ENCODE measurements around the gene ITPK1. TPM values are rescaled to one million over a fixed set of nuclear protein-coding genes. Genes with fewer than 3 reads are reported as not detected.

ITPK1 gene
- total and polyA plus RNA-seq, 2 experiments from 2014 or later = 33.0 to 42.9 TPM

DNA sequence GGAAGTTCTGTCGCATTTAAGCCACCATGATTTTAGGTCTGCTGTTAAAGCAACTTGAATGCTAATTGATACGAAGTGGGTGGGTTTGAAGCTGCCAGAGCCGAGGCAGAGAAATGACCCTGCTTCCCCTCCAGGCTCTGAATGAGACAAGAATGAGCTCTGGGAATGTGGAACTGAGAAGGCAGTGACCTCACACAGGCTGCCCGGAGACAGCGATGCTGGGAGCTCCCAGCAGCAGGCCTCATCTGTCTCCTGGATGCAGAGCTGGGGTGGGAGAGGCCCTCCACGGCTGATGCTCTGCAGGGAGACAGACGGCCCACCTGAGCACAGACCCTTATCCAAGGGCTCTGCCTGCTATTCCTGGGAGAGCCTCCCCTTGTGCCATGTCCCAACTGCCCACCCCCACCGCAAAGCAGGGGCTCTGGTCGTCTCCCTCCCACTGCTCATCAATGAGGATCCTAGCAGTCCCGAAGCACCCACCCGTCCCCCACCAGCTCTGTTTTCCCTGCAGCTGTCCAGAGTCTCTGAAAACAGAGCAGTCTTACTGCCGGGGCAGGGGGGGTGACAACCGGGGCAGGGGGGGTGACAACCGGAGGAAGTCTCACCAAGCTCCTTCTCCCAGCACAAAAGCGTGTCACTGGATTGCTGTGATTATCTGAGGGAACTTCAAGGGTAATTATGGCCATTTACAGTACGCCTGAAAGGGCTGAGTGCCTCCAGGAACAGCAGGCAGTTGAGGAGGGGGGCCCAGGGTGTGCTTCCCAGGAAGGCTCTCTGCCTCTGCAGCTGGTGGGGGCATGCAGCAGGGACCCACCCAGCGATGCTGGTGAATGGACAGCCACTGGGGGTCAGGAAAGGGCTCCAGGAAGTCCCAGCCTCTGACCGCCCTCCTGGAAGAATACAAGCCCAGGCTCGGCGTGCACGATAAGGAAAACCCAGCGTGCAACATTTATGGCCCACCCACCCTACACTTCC is 125.0 kb downstream of the ITPK1 start:
- H3K36me3 ChIP-seq = no peaks in the 10 kb centered on the region
- peak overlapping the region; percentile 60 for H3K27ac ChIP-seq
- H3K4me1 ChIP-seq (ENCODE audit: low read depth) = peaks cover 13% of the 10 kb centered on the region
- TF ChIP-seq CTCF (IDR thresholded peaks at IDR 0.05; ENCODE audit: low read depth, low read length) = no peak
- peak in 1 of 2 donors; percentile 22 for DNase-seq (ENCODE audit: low read depth in 1 of 2, low spot score in 1 of 2)
- no peaks in the 10 kb centered on the region for H3K9me3 ChIP-seq (ENCODE audit: low read depth)
- no peak overlapping the region for H3K4me3 ChIP-seq
- no peaks in the 10 kb centered on the region for H3K27me3 ChIP-seq

DNA sequence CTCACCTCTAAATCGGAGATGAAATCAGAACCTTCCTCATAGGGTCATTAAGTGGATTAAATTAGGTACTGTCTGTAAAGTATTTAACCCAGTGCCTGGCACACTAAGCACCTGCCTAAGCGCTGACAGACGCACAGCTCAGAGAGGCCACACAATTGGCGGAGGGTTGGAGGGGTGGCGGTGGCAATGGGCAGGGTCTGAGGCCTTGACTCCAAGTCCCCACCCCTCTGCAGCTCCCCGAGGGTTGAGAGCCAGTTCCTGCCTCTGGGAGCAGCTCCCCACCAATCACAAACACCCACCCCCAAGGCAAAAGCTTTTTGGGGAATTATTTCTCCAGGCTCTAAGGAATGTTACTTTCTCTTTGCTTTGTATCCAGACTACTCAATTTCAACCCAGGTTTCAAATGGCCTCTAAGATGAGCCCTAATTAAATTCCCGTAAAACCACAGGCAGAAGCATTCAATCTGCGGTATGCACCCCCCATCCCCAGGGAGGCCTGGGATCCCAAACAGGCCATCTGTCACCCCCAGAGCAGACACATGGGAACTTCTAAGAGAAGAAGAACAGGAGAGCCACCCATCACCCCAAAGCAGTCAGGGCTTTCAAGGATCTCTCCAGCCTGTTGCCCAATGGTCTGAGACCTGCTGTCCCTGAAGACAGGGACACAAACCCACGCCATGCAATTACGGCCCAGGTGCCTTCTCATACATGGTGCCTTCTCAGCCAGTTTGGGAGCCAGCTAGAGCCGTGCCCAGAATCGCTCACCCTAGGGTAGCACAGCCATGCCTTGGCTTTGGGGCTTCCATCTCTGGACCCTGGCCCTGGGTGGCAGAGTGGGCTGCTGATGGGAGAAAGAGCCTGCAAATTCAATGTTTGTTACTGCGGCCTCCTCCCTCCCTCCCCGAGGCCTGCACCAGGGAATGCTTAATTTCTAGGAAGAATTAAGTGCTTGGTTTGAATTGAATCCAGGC is 126.7 kb downstream of the ITPK1 start:
- Histone ChIP-seq H3K27me3 (no peaks in the 10 kb centered on the region), H3K36me3 (no peaks in the 10 kb centered on the region), H3K27ac (no peak overlapping the region), H3K4me1 (ENCODE audit: low read depth) (peaks cover 13% of the 10 kb centered on the region), H3K9me3 (ENCODE audit: low read depth) (no peaks in the 10 kb centered on the region), H3K4me3 (no peak overlapping the region)
- DNase-seq (ENCODE audit: low read depth in 1 of 2, low spot score in 1 of 2) = no peak
- no peak for TF ChIP-seq CTCF (IDR thresholded peaks at IDR 0.05; ENCODE audit: low read depth, low read length)

GRCh38 chr14:92987713-92988510 is 127.8 kb downstream of the ITPK1 start:
- H3K27ac ChIP-seq = no peak overlapping the region
- no peak for DNase-seq (ENCODE audit: low read depth in 1 of 2, low spot score in 1 of 2)
- no peak overlapping the region for H3K4me3 ChIP-seq
- H3K4me1 ChIP-seq (ENCODE audit: low read depth) = peaks cover 10% of the 10 kb centered on the region
- TF ChIP-seq CTCF (IDR thresholded peaks at IDR 0.05; ENCODE audit: low read depth, low read length) = no peak
- H3K36me3 ChIP-seq = no peaks in the 10 kb centered on the region
- no peaks in the 10 kb centered on the region for H3K27me3 ChIP-seq
- H3K9me3 ChIP-seq (ENCODE audit: low read depth) = no peaks in the 10 kb centered on the region

GRCh38 chr14:92987148-92987570 is 128.6 kb downstream of the ITPK1 start:
- H3K9me3 ChIP-seq (ENCODE audit: low read depth) = no peaks in the 10 kb centered on the region
- no peak overlapping the region for H3K4me3 ChIP-seq
- TF ChIP-seq CTCF (IDR thresholded peaks at IDR 0.05; ENCODE audit: low read depth, low read length) = no peak
- no peak overlapping the region for H3K27ac ChIP-seq
- H3K4me1 ChIP-seq (ENCODE audit: low read depth) = peaks cover 10% of the 10 kb centered on the region
- DNase-seq (ENCODE audit: low read depth in 1 of 2, low spot score in 1 of 2) = no peak
- H3K36me3 ChIP-seq = no peaks in the 10 kb centered on the region
- no peaks in the 10 kb centered on the region for H3K27me3 ChIP-seq
